ENCODE data around the gene CEPT1. TPM values are rescaled to one million over a fixed set of nuclear protein-coding genes. Genes with fewer than 3 reads are reported as not detected.

The CEPT1 gene
- total and polyA plus RNA-seq, 9 of the 15 experiments (the other 6 are each of a cell fraction or from before 2014, with no cell fraction given): 24.4 to 72.6 (median 42.4) TPM

- TF ChIP-seq REST (IDR thresholded peaks at IDR 0.05; ENCODE audit: borderline replicate concordance): no peak
- TF ChIP-seq REST (CRISPR knock-in tag; IDR thresholded peaks at IDR 0.05; ENCODE audit: low read depth): no peak
- TF ChIP-seq HEY1 (CRISPR knock-in tag; IDR thresholded peaks at IDR 0.05; ENCODE audit: borderline replicate concordance): no peak
- no peak for TF ChIP-seq TFAM (CRISPR knock-in tag; conservative IDR thresholded peaks at IDR 0.05)
- no peak for TF ChIP-seq TEAD4 (IDR thresholded peaks at IDR 0.05; ENCODE audit: low read length)
- 0 out of 2 replicates have a peak, but pooled peaks have one; percentile 28 for TF ChIP-seq TEAD4 (CRISPR knock-in tag; IDR thresholded peaks at IDR 0.05; ENCODE audit: borderline replicate concordance)
- TF ChIP-seq E4F1 (CRISPR knock-in tag; IDR thresholded peaks at IDR 0.05; ENCODE audit: borderline replicate concordance): no peak
- no peak for TF ChIP-seq KLF13 (tag; IDR thresholded peaks at IDR 0.05; ENCODE audit: borderline replicate concordance, low read depth)
- TF ChIP-seq EZH2 (IDR thresholded peaks at IDR 0.05; ENCODE audit: borderline replicate concordance, low read depth, low read length): no peak
- TF ChIP-seq NBN (IDR thresholded peaks at IDR 0.05; ENCODE audit: low read depth): peak; percentile 75; the same call in 1 of the 2 replicates
- TF ChIP-seq LARP7 (IDR thresholded peaks at IDR 0.05): no peak
- TF ChIP-seq NEUROD1 (IDR thresholded peaks at IDR 0.05; ENCODE audit: borderline replicate concordance, low read depth, low read length, partially characterized antibody): no peak
- TF ChIP-seq TCF3 (CRISPR knock-in tag; IDR thresholded peaks at IDR 0.05): no peak
- no peak for TF ChIP-seq KDM2B (CRISPR knock-in tag; IDR thresholded peaks at IDR 0.05)
- peak; percentile 75; the same call in 1 of the 2 replicates for TF ChIP-seq NFRKB (IDR thresholded peaks at IDR 0.05; ENCODE audit: low read depth)
- TF ChIP-seq ZNF830 (CRISPR knock-in tag; IDR thresholded peaks at IDR 0.05): no peak
- no peak for TF ChIP-seq SMARCB1 (IDR thresholded peaks at IDR 0.05; ENCODE audit: insufficient read length, low read depth)
- TF ChIP-seq RBM17 (IDR thresholded peaks at IDR 0.05; ENCODE audit: borderline replicate concordance, low read depth, low read length): no peak
- TF ChIP-seq NR1H2 (CRISPR knock-in tag; IDR thresholded peaks at IDR 0.05): no peak
- TF ChIP-seq FOXP1 (CRISPR knock-in tag; IDR thresholded peaks at IDR 0.05): 0 out of 2 replicates have a peak, but pooled peaks have one; percentile 28
These were observed 583 bp upstream of the CEPT1 start (continued) for GRCh38 chr1:111139324-111139955.

Measured in K562 (cell line).